NCI-H2196 (cell line): Measurements from ENCODE around the gene PARVA.

Experiments used
- DNase-seq: peaks from one replicate; lab custom pipeline; 2025; ENCODE audit not compliant: unreplicated experiment; lab: John Stamatoyannopoulos, UW

PARVA gene

DNA sequence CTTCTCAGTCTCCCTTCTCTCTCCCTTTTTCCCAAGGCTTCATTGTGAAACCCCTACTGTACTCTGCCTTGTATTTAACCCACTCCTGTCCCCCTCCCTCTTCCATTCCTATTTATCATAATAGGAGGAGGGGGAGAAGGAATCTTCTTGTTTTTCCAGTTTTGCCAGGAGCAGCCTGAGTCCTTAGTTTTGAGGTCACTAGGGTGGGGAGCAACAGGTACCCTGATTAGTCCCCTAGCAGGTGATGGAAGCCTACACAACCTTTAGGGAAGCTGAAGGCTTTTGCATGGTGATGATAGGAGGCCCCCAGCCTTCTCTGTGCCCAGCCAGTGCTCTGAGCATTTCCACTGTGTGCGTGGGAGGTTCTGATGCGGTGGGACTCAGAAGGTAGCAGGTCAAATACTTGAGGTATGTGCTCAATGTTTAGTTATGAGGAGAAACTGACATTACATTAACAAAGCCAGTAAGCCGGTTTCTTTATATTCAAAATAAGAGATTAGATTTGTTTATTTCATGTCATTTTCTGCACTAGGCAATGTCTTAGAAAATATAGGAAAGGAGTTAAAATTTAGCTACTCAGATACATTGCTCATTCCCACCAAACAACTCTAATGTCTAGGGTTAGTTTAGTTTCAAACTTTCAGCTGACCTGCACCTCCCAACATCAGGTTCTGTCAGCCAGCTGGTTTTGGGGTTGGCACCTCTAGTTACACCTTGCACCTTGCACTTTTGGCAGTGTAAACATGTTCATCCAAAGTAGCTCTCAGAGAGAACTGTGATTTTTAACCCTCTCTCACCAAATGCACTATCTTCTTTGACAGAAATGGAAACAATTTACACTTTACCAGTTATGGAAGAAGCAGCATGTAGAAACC is 26.0 kb downstream of the PARVA start:
- no peak for DNase-seq

GRCh38 chr11:12403997-12404350 is 26.6 kb downstream of the PARVA start:
- DNase-seq: no peak

- DNase-seq: no peak
These were observed 27.1 kb downstream of the PARVA start for GRCh38 chr11:12404436-12404835.

- DNase-seq: no peak
These were observed 30.9 kb downstream of the PARVA start for GRCh38 chr11:12408156-12408770.

DNA sequence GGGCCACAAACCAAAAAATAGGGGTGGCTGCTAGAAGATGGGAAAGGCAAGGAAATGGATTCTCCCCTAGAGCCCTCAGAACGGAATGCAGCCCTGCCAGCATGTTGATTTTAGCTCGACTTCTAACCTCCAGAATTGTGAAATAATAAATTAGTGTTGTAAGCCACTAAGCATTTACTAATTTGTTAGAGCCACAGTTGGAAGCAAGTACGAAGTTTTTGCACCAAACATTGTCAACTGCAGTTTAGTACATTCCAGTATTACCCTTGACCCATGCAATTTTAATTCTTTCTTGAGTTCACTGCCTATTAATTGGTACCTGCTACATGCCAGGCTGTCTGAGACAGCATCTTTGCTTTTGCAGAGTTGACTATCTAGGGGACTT is 32.2 kb downstream of the PARVA start:
- no peak for DNase-seq

DNA sequence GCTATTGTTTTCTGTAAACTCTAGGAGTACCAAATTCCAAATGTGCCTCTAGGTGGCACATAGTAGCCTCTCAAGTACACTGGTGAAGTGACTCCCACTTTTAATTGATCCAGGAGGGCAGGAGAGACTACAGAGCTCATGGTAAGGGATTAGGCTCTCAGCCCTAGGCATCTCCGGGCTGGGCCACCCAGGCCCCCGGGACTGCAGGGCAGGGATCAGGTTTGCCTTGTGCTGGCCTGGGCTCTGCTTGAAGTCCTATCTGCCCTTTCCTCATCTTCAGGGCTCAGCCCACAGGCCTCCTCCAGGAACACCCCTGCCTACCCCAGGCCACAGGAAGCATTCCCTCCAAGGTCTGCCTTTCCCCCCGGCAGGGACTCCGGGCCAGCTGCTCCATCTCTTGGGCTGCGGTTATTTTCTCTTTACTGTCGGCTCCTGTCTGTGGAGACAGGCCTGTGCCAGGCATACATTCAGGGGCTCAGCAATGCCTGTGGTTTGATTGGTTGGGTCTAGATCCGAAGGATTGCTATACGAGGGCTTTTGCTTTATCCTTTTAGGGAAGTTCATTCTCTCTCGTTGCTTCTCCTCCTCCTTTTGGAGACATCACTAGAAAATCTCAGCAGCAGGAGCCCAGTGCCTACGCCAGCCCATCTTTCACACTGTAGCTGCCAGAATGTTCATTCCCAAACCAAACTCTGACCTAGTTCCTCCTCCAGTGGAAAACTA is 32.8 kb downstream of the PARVA start:
- DNase-seq: peak; percentile 12

- DNase-seq: no peak
These were observed 34.0 kb downstream of the PARVA start for GRCh38 chr11:12411393-12411792.

DNA sequence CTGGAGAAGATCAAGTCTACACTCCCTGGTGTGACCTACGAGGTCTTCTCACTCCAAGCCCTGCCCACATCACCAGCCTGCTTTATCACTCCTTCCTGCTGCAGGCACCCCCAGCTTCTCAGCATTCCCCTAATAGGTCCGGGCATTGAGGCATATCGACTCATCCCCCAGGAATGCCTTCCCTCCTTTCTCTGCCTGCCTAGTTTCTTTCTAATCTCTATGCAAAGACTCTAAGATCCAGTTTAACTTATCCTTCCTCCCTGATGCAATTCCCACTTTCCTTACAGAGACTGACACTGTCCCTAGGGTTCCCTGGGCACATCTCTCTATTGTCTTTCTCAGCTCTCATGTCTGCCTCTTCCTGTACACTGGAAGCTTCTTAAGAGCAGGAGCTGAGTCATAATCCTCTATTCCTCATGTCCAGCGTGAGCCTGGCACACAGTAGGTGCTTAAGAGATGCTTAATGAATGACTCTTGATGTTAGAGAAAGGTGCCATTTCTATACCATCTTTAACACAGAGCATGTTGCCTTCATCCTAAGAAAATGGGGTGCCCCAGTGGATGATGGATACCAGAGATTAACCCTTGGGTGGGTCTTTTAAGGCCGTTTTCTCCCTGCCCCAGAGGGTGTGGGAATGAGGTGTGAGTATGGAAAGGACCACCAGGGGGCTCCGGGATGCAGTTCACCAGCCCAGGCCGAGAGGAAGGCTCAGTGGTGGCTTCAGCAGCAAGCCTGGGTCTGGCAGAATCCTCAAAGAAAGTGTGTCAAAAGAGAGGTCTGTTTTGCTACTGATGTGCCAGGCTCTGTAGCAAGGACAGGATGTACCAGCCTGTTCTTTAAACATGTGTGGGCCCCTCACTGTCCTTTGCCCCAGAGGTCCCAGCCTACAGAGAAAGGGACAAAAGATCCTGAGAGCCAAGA is 34.7 kb downstream of the PARVA start:
- peak; percentile 28 for DNase-seq

DNA sequence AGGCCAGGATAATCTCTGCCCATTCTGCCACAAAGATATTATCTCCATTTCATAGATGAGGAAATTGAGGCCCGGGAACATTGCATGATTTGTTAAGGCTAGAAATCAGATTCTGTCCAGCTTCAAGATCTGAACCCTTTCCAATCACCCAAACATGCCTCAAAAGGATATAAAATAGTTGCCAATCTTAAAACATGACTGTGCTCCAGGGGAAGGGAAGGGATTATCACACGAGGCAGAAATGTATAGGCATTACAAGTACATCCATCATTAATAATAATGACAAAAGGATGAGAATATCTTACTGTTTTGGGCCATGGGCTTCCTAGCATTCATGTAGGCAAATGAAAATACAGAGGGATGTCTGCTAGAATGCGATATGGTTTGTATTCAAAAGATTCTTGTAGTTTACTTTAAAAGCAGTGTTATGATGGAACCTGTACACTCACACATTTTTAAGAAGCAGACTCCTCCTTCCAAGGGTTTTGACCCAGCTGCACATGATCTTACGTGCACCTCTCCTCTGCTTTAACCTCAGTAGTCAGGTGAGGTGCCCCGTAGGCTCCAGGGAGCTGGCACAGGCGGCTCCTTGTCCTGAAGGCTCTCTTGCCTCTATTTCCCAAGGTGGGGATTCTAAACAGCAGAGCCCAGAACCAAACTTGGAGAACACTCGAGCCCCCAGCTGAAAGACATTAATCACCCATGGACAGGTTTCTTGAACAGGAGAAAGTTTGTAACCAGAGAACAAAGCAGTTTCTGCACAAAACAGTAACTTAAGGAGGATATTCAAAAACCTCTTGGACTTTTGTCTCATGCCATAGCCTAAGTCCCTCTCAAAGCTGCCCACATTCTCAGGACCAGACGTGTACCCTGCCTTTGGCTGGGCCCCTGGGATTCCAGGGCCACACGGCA is 36.0 kb downstream of the PARVA start:
- DNase-seq: no peak

- DNase-seq: no peak
These were observed 37.2 kb downstream of the PARVA start for GRCh38 chr11:12414611-12415010.

GRCh38 chr11:12415342-12415966 is 38.1 kb downstream of the PARVA start:
- no peak for DNase-seq

DNA sequence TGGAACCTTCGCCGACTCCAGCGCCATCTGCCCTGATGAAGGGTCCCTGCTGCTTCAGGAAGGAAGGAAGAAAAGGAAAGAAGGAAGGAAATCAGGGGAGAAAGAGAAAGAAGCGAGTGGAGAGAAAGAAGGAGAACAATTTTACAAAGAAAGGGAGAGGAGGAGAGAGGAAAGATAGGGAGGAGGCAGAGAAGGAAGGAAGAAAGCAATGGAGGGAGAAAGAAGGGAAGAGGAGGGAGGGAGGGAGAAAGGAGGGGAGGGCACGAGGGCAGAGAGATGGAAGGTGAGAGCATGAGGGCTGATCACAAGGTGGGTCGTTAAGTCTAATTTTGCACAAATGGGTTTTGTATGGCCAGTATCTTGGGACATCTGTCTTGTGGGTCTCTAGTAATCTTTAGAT is 39.2 kb downstream of the PARVA start:
- DNase-seq: no peak

GRCh38 chr11:12417691-12418611 is 40.6 kb downstream of the PARVA start:
- no peak for DNase-seq

DNA sequence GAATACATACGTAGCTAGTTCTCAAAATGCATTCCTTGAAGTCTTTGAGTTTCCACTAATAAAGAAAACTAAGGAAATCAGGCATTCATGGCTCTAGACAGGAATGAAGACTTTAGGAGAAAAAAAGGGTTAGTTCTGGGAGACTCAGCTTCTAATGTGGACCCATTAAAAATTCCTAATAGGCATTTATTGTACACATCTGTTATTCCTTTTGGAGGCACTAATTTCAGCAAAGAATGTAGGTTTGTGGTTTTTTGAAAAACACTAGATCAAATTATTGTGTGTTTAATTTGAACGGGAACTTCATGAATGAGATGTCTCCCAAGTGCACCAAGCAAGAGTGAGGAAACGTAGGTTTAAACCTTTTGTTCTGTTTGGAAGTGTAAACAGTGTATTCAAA is 42.7 kb downstream of the PARVA start:
- no peak for DNase-seq

GRCh38 chr11:12420706-12421105 is 43.3 kb downstream of the PARVA start:
- no peak for DNase-seq

GRCh38 chr11:12421386-12421785 is 44.0 kb downstream of the PARVA start:
- DNase-seq: no peak

GRCh38 chr11:12426176-12426575 is 48.8 kb downstream of the PARVA start:
- DNase-seq: no peak

GRCh38 chr11:12429155-12429554 is 51.8 kb downstream of the PARVA start:
- DNase-seq: no peak
